ENCODE data around the gene DXO. TPM values are rescaled to one million over a fixed set of nuclear protein-coding genes. Genes with fewer than 3 reads are reported as not detected.

Gene DXO
- total RNA-seq, 3 donors from 2014 or later: 12.4 to 18.1 (median 15.8) TPM

GRCh38 chr6:31970604-31971271 is 1.2 kb downstream of the DXO start:
- intact Hi-C loops (cut with DNase I, micrococcal nuclease): no loop called here
- peaks cover 17% of the 10 kb centered on the region for H3K4me1 ChIP-seq (ENCODE audit: low read depth)
- no peak for DNase-seq
- H3K4me3 ChIP-seq: no peak overlapping the region
- H3K9me3 ChIP-seq: no peaks in the 10 kb centered on the region
- TF ChIP-seq CTCF (IDR thresholded peaks at IDR 0.05): no peak
- peaks cover 2% of the 10 kb centered on the region for H3K36me3 ChIP-seq (ENCODE audit: low read depth)
- ATAC-seq: no peak

- TF ChIP-seq CTCF (IDR thresholded peaks at IDR 0.05): no peak
- Histone ChIP-seq H3K36me3 (ENCODE audit: low read depth) (peaks cover 2% of the 10 kb centered on the region), H3K4me1 (ENCODE audit: low read depth) (peaks cover 17% of the 10 kb centered on the region), H3K4me3 (no peak overlapping the region), H3K9me3 (no peaks in the 10 kb centered on the region)
- DNase-seq (no peak), ATAC-seq (no peak)
- intact Hi-C loops (cut with DNase I, micrococcal nuclease): no loop called here
Observed at GRCh38 chr6:31969712-31970603, 2.0 kb downstream of the DXO start.

GRCh38 chr6:31968791-31969711 is 2.9 kb downstream of the DXO start:
- ATAC-seq: no peak
- no peak for TF ChIP-seq CTCF (IDR thresholded peaks at IDR 0.05)
- intact Hi-C loops (cut with DNase I, micrococcal nuclease): no loop called here
- no peaks in the 10 kb centered on the region for H3K9me3 ChIP-seq
- H3K4me3 ChIP-seq: no peak overlapping the region
- peaks cover 17% of the 10 kb centered on the region for H3K4me1 ChIP-seq (ENCODE audit: low read depth)
- DNase-seq: no peak
- peaks cover 8% of the 10 kb centered on the region for H3K36me3 ChIP-seq (ENCODE audit: low read depth)

- H3K36me3 ChIP-seq (ENCODE audit: low read depth): peaks cover 9% of the 10 kb centered on the region
- intact Hi-C loops (cut with DNase I, micrococcal nuclease): no loop called here
- DNase-seq (no peak), ATAC-seq (no peak)
- H3K4me3 ChIP-seq: no peak overlapping the region
- no peaks in the 10 kb centered on the region for H3K9me3 ChIP-seq
- TF ChIP-seq CTCF (IDR thresholded peaks at IDR 0.05): no peak
- H3K4me1 ChIP-seq (ENCODE audit: low read depth): peaks cover 17% of the 10 kb centered on the region
Observed at GRCh38 chr6:31968326-31968725, 3.6 kb downstream of the DXO start.

- intact Hi-C loops (cut with DNase I, micrococcal nuclease): no loop called here
- ATAC-seq (no peak), DNase-seq (no peak)
- Histone ChIP-seq H3K4me3 (no peak overlapping the region), H3K4me1 (ENCODE audit: low read depth) (peaks cover 13% of the 10 kb centered on the region), H3K9me3 (no peaks in the 10 kb centered on the region), H3K36me3 (ENCODE audit: low read depth) (peaks cover 9% of the 10 kb centered on the region)
- no peak for TF ChIP-seq CTCF (IDR thresholded peaks at IDR 0.05)
Observed at GRCh38 chr6:31967926-31968320, 4.0 kb downstream of the DXO start.

All from mucosa of descending colon (tissue), 3 donors.